Measurements from ENCODE around the gene NFATC2. TPM values are rescaled to one million over a fixed set of nuclear protein-coding genes. Genes with fewer than 3 reads are reported as not detected.
A peak's percentile ranks its signal among the peaks of the same experiment; 100 is the strongest.

The NFATC2 gene
- total and polyA plus RNA-seq, 12 donors = 0.61 to 7.7 (median 4.0) TPM

GRCh38 chr20:51525241-51526105 lies 17.0 kb downstream of the NFATC2 start:
- intact Hi-C loops (cut with DNase I) = no loop called here
- Histone ChIP-seq H3K36me3 (replicated peaks in 1 of 2) (no peaks in the 10 kb centered on the region), H3K4me3 (no peak overlapping the region), H3K27me3 (no peaks in the 10 kb centered on the region), H3K27ac (peak overlapping the region in 2 of 5 donors; percentile 41 to 61), H3K9me3 (replicated peaks in 1 of 3) (no peaks in the 10 kb centered on the region), H3K4me1 (replicated peaks in 1 of 2) (no peaks in the 10 kb centered on the region)
- TF ChIP-seq POLR2A (IDR thresholded peaks at IDR 0.05) (no peak), CTCF (IDR thresholded peaks at IDR 0.05) (no peak)
- 70 to 77% (median 72%) methylated on average over 19 to 20 of the region's 20 CpGs for WGBS, 4 donors
- peak in 4 of 7 donors; percentile 29 to 37 (median 34) for DNase-seq

- Histone ChIP-seq H3K9me3 (replicated peaks in 1 of 3) (no peaks in the 10 kb centered on the region), H3K4me3 (no peak overlapping the region), H3K4me1 (replicated peaks in 1 of 2) (no peaks in the 10 kb centered on the region), H3K36me3 (replicated peaks in 1 of 2) (no peaks in the 10 kb centered on the region), H3K27ac (no peak overlapping the region), H3K27me3 (no peaks in the 10 kb centered on the region)
- 95 to 98% (median 96%) methylated on average over 32 to 64 of the region's 64 CpGs for WGBS, 4 donors
- TF ChIP-seq CTCF (IDR thresholded peaks at IDR 0.05) (no peak), POLR2A (IDR thresholded peaks at IDR 0.05) (no peak)
- DNase-seq = no peak
- intact Hi-C loops (cut with DNase I) = no loop called here
Measured at GRCh38 chr20:51523276-51524013, 19.1 kb downstream of the NFATC2 start.

GRCh38 chr20:51522207-51522606 lies 20.3 kb downstream of the NFATC2 start:
- DNase-seq = no peak
- intact Hi-C loops (cut with DNase I) = no loop called here
- no peak overlapping the region for H3K4me3 ChIP-seq
- no peaks in the 10 kb centered on the region for H3K36me3 ChIP-seq (replicated peaks in 1 of 2)
- 92 to 95% (median 94%) methylated on average over 9 of the region's 9 CpGs for WGBS, 4 donors
- TF ChIP-seq POLR2A (IDR thresholded peaks at IDR 0.05) (no peak), CTCF (IDR thresholded peaks at IDR 0.05) (no peak)
- no peaks in the 10 kb centered on the region for H3K4me1 ChIP-seq (replicated peaks in 1 of 2)
- no peaks in the 10 kb centered on the region for H3K27me3 ChIP-seq
- no peak overlapping the region for H3K27ac ChIP-seq
- no peaks in the 10 kb centered on the region for H3K9me3 ChIP-seq (replicated peaks in 1 of 3)

- TF ChIP-seq CTCF (IDR thresholded peaks at IDR 0.05) (no peak), POLR2A (IDR thresholded peaks at IDR 0.05) (no peak)
- Histone ChIP-seq H3K27ac (no peak overlapping the region), H3K36me3 (replicated peaks in 1 of 2) (no peaks in the 10 kb centered on the region), H3K9me3 (replicated peaks in 1 of 3) (no peaks in the 10 kb centered on the region), H3K27me3 (no peaks in the 10 kb centered on the region), H3K4me1 (replicated peaks in 1 of 2) (no peaks in the 10 kb centered on the region), H3K4me3 (no peak overlapping the region)
- no peak for DNase-seq
- intact Hi-C loops (cut with DNase I) = no loop called here
- 74 to 92% (median 89%) methylated on average over 2 of the region's 2 CpGs for WGBS, 4 donors
Measured at GRCh38 chr20:51517839-51518238, 24.7 kb downstream of the NFATC2 start.
